ENCODE results near the gene EFR3B.
"Not testable (repeated sequence)": the region's sequence is repeated elsewhere in the genome, so short reads cannot be mapped to it uniquely, and the experiment has no call there.

Gene EFR3B

DNA sequence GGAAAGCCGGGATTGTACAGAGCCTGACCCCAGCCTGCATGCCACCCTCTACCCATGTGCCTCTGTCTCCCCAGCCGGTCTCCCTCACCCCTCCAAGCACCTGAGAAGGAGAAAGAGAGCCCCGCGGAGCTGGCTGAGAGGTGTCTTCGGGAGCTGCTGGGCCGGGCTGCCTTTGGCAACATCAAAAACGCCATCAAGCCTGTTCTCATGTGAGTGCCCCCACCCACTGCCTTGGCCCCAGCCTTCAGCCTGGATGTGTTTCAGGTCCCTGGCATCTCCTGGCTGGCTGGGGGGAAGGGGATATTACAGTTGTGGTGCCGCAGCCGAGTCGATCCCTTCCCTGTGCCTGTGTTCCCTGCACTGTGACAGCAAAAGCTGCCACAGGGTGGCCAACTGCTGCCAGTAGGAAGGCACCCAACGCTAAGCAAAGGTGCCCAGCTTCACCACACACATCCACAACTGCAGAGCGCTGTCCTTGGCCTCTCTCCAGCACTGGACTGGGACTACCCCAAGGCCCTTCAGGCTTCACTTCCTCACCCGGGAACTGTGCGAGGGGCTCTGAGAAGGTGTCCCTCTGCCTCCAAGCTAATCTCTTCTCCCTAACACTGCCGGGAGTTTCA is 88.1 kb downstream of the EFR3B start:
- peaks cover 20% of the 10 kb centered on the region for H3K27me3 ChIP-seq (ENCODE audit: control insufficient read depth, insufficient read depth, low read length)
- peaks cover 14% of the 10 kb centered on the region for H3K4me1 ChIP-seq (ENCODE audit: control insufficient read depth, insufficient read depth, low read length)
- H3K36me3 ChIP-seq (ENCODE audit: control insufficient read depth, insufficient read depth, low read length): no peaks in the 10 kb centered on the region; the same call in 1 of the 2 replicates
- H3K4me3 ChIP-seq (ENCODE audit: low read depth, low read length): no peak overlapping the region
- H3K9me3 ChIP-seq (ENCODE audit: control insufficient read depth, insufficient read depth, low read depth, low read length): no peaks in the 10 kb centered on the region
- H3K9ac ChIP-seq (ENCODE audit: low read length): no peak overlapping the region
- no peak overlapping the region for H3K27ac ChIP-seq (ENCODE audit: low read depth, low read length)

DNA sequence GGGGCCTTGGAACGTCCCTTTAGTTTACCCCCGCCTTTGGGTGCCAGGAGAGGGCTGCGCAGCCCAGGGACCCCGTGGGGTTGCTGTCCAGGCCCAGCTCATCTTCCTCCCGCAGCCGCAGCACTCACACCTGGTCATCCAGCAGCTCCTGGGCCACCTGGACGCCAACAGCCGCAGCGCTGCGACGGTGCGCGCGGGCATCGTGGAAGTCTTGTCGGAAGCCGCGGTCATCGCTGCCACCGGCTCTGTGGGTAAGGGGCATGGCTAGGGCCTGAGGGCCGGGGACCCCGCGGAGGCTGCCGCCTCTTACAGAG is 89.3 kb downstream of the EFR3B start:
- Histone ChIP-seq H3K27me3 (ENCODE audit: control insufficient read depth, insufficient read depth, low read length) (peaks cover 20% of the 10 kb centered on the region), H3K9ac (ENCODE audit: low read length) (no peak overlapping the region), H3K27ac (ENCODE audit: low read depth, low read length) (no peak overlapping the region), H3K4me1 (ENCODE audit: control insufficient read depth, insufficient read depth, low read length) (peaks cover 14% of the 10 kb centered on the region), H3K4me3 (ENCODE audit: low read depth, low read length) (peak overlapping the region; percentile 48), H3K36me3 (ENCODE audit: control insufficient read depth, insufficient read depth, low read length) (no peaks in the 10 kb centered on the region; the same call in 1 of the 2 replicates), H3K9me3 (ENCODE audit: control insufficient read depth, insufficient read depth, low read depth, low read length) (no peaks in the 10 kb centered on the region)

DNA sequence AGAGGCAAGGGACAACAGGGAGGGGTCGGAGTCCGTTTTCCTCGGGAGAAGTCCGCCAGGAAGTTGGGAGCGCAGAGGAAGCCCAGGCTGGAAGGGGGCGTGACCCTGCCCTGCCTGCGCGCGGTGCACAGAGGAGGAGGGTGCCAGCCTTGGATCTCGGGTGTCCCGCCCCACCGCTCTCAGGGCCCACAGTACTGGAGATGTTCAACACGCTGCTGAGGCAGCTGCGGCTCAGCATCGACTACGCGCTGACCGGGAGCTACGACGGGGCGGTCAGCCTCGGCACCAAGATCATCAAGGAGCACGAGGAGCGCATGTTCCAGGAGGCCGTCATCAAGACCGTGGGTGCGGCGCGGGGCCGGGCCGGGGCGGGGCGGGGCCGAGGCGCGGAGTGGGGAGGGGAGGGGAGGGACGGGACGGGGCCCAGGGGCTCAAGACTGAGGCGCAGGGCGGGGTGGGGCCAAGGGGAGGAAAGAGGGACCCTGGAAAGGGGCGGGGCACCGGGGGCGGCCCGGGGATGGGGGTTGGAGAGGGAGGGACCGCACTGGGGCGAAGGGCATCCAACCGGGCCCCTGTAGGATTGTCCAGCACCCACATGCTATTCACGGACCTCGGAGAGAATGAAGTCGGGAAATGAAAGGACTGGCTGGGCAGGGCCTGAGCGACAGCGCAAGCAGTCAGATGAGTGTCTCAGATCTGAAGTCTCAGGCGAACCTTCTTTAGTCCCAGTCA is 89.9 kb downstream of the EFR3B start:
- Histone ChIP-seq H3K36me3 (ENCODE audit: control insufficient read depth, insufficient read depth, low read length) (peaks cover under 1% of the 10 kb centered on the region; the same call in 1 of the 2 replicates), H3K27ac (ENCODE audit: low read depth, low read length) (no peak overlapping the region), H3K9ac (ENCODE audit: low read length) (peak overlapping the region; percentile 17), H3K9me3 (ENCODE audit: control insufficient read depth, insufficient read depth, low read depth, low read length) (no peaks in the 10 kb centered on the region), H3K27me3 (ENCODE audit: control insufficient read depth, insufficient read depth, low read length) (peaks cover 20% of the 10 kb centered on the region), H3K4me1 (ENCODE audit: control insufficient read depth, insufficient read depth, low read length) (peaks cover 14% of the 10 kb centered on the region), H3K4me3 (ENCODE audit: low read depth, low read length) (peak overlapping the region; percentile 48)

DNA sequence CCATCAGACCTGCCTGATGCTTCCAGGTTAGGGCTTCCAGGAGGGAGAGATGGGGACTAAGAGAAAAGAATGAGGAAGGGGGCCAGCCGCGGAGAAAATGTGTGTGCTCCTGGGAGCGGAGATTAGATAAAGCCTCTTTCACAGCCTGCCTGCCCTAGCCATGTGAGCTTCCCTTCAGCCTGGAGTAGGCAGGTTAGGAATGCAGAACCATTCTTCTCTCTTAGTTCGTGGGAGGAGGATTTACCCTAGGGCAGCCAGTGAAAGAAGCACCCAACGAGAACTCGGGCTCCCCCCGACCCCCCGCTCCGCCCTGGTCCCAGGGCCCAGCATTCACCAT is 90.4 kb downstream of the EFR3B start:
- no peak overlapping the region for H3K27ac ChIP-seq (ENCODE audit: low read depth, low read length)
- H3K36me3 ChIP-seq (ENCODE audit: control insufficient read depth, insufficient read depth, low read length): peaks cover 3% of the 10 kb centered on the region; the same call in 1 of the 2 replicates
- peaks cover 14% of the 10 kb centered on the region for H3K4me1 ChIP-seq (ENCODE audit: control insufficient read depth, insufficient read depth, low read length)
- peak overlapping the region; percentile 17 for H3K9ac ChIP-seq (ENCODE audit: low read length)
- H3K4me3 ChIP-seq (ENCODE audit: low read depth, low read length): peak overlapping the region; percentile 24; the same call in 1 of the 2 replicates
- H3K9me3 ChIP-seq (ENCODE audit: control insufficient read depth, insufficient read depth, low read depth, low read length): no peaks in the 10 kb centered on the region
- H3K27me3 ChIP-seq (ENCODE audit: control insufficient read depth, insufficient read depth, low read length): peaks cover 20% of the 10 kb centered on the region

DNA sequence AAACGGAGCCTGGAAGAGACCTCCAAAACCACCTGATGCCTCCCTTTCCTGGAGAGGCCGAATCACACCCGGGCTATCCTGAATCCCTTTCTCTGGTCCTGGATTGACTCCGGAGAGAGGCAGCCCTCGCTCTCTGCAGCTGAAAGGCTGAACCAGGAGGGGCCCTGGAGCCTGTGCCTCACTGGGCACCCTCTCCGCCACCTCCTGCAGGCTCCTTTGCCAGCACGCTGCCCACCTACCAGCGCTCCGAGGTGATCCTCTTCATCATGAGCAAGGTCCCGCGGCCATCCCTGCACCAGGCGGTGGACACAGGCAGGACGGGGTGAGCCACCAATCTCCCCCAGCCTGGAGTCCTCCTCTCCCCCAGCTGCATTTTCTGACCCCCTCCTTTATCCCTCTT is 90.8 kb downstream of the EFR3B start:
- Histone ChIP-seq H3K9me3 (ENCODE audit: control insufficient read depth, insufficient read depth, low read depth, low read length) (no peaks in the 10 kb centered on the region), H3K36me3 (ENCODE audit: control insufficient read depth, insufficient read depth, low read length) (peaks cover 3% of the 10 kb centered on the region; the same call in 1 of the 2 replicates), H3K27ac (ENCODE audit: low read depth, low read length) (no peak overlapping the region), H3K9ac (ENCODE audit: low read length) (no peak overlapping the region), H3K27me3 (ENCODE audit: control insufficient read depth, insufficient read depth, low read length) (peaks cover 20% of the 10 kb centered on the region), H3K4me3 (ENCODE audit: low read depth, low read length) (no peak overlapping the region), H3K4me1 (ENCODE audit: control insufficient read depth, insufficient read depth, low read length) (peaks cover 14% of the 10 kb centered on the region)

DNA sequence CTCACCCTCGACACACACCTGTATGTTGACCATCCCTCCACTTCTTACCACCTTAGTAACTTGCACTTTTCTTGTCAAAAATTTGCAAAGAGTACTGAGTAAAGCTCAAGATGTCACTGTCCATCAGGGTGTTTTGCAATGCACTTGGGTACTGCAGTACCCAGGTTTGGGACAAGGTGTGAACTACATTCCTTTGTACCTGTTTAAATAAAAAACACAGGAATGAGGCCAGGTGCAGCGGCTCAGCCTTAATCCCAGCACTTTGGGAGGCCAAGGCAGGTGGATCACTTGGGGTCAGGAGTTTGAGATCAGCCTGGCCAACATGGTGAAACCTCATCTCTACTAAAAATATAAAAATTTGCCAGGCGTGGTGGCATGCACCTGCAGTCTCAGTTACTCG is 98.7 kb downstream of the EFR3B start:
- H3K36me3 ChIP-seq (ENCODE audit: control insufficient read depth, insufficient read depth, low read length); H3K27me3 ChIP-seq (ENCODE audit: control insufficient read depth, insufficient read depth, low read length); H3K27ac ChIP-seq (ENCODE audit: low read depth, low read length); H3K4me1 ChIP-seq (ENCODE audit: control insufficient read depth, insufficient read depth, low read length); H3K9ac ChIP-seq (ENCODE audit: low read length); H3K4me3 ChIP-seq (ENCODE audit: low read depth, low read length); H3K9me3 ChIP-seq (ENCODE audit: control insufficient read depth, insufficient read depth, low read depth, low read length): not testable (repeated sequence)

DNA sequence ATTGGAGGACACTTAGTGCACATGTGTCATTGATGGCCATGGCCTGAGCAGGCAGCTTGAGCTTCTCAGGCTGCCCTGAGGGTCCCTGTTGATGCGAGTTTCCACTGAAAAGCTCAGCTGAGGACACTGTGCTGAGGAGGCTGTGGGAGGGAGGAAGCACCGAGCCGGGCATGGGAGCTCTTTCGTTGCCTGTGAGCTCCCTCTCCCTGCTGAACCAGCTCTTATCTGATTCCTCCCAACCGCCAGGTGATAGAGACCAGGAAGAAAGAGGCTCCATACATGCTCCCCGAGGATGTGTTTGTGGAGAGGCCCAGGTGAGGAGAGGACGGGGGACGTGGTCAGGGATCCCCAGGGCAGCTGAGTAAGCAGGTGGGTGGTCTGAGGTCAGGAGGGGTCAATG is 99.2 kb downstream of the EFR3B start:
- Histone ChIP-seq H3K27ac (ENCODE audit: low read depth, low read length) (no peak overlapping the region), H3K9ac (ENCODE audit: low read length) (no peak overlapping the region), H3K9me3 (ENCODE audit: control insufficient read depth, insufficient read depth, low read depth, low read length) (no peaks in the 10 kb centered on the region), H3K27me3 (ENCODE audit: control insufficient read depth, insufficient read depth, low read length) (no peaks in the 10 kb centered on the region), H3K4me1 (ENCODE audit: control insufficient read depth, insufficient read depth, low read length) (no peaks in the 10 kb centered on the region), H3K4me3 (ENCODE audit: low read depth, low read length) (no peak overlapping the region), H3K36me3 (ENCODE audit: control insufficient read depth, insufficient read depth, low read length) (peaks cover 9% of the 10 kb centered on the region; the same call in 1 of the 2 replicates)

DNA sequence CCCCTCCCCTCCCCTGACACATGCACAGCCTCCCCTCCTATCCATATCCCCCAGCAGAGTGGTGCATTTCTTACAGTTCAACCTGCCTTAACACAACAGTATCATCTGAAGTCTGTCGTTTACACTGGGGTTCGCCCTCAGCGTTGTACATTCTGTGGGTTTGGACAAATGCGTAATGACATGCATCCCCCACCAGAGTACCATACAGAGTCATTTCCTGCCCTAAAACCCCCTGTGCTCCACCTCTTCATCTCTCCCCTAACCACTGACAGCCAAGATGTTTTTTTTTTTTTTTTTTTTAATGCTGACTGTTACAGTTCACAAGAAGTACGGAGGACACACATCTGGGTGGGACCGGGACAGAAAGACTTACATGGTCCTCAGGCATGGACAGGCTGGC is 103.9 kb downstream of the EFR3B start:
- Histone ChIP-seq H3K27me3 (ENCODE audit: control insufficient read depth, insufficient read depth, low read length) (no peaks in the 10 kb centered on the region), H3K9ac (ENCODE audit: low read length) (no peak overlapping the region), H3K4me1 (ENCODE audit: control insufficient read depth, insufficient read depth, low read length) (no peaks in the 10 kb centered on the region), H3K27ac (ENCODE audit: low read depth, low read length) (no peak overlapping the region), H3K4me3 (ENCODE audit: low read depth, low read length) (no peak overlapping the region), H3K36me3 (ENCODE audit: control insufficient read depth, insufficient read depth, low read length) (peaks cover 6% of the 10 kb centered on the region; the same call in 1 of the 2 replicates), H3K9me3 (ENCODE audit: control insufficient read depth, insufficient read depth, low read depth, low read length) (no peaks in the 10 kb centered on the region)

DNA sequence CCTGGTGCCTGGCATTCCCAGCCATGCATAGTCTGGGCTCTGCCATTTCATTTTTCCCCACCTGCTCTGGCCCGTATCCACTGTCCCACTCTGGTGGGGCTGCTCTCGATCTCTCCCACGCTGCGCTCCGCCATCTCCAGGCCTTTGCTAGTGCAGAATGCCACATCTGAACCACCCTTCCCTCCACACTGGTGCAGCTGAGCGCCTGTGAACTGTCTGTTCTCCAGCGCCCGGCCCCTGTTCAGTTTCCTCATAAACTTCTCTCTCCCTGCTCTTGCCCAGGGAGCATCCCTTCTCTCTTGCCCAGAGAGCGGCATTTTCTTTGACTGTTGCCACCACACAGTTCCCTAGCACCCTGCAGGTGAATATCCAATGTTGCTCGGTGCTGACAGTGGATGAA is 105.0 kb downstream of the EFR3B start:
- no peak overlapping the region for H3K4me3 ChIP-seq (ENCODE audit: low read depth, low read length)
- peaks cover 6% of the 10 kb centered on the region; the same call in 1 of the 2 replicates for H3K36me3 ChIP-seq (ENCODE audit: control insufficient read depth, insufficient read depth, low read length)
- H3K27me3 ChIP-seq (ENCODE audit: control insufficient read depth, insufficient read depth, low read length): no peaks in the 10 kb centered on the region
- H3K9me3 ChIP-seq (ENCODE audit: control insufficient read depth, insufficient read depth, low read depth, low read length): no peaks in the 10 kb centered on the region
- H3K27ac ChIP-seq (ENCODE audit: low read depth, low read length): no peak overlapping the region
- H3K9ac ChIP-seq (ENCODE audit: low read length): no peak overlapping the region
- H3K4me1 ChIP-seq (ENCODE audit: control insufficient read depth, insufficient read depth, low read length): no peaks in the 10 kb centered on the region

DNA sequence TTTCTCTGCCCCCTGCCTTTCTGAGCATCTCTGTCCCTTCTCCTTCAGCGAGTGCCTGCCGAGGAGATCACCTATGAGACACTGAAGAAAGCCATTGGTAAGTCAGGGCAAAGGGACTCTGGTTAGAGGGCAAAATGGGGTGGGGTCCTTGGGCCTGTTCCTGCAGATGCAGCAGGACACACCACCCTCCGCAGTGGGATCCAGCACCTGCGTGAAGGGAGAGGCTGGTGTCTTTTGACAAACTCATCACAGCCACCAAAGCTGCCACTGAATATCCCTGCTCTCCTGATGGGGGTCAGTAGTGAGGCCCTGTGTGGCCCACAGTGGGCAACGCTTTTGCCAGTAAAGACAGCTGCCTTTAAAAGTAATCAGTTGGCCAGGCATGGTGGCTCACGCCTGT is 107.8 kb downstream of the EFR3B start:
- H3K4me1 ChIP-seq (ENCODE audit: control insufficient read depth, insufficient read depth, low read length): no peaks in the 10 kb centered on the region
- no peak overlapping the region for H3K4me3 ChIP-seq (ENCODE audit: low read depth, low read length)
- H3K9ac ChIP-seq (ENCODE audit: low read length): no peak overlapping the region
- peaks cover 6% of the 10 kb centered on the region; the same call in 1 of the 2 replicates for H3K36me3 ChIP-seq (ENCODE audit: control insufficient read depth, insufficient read depth, low read length)
- H3K27me3 ChIP-seq (ENCODE audit: control insufficient read depth, insufficient read depth, low read length): no peaks in the 10 kb centered on the region
- no peak overlapping the region for H3K27ac ChIP-seq (ENCODE audit: low read depth, low read length)
- no peaks in the 10 kb centered on the region for H3K9me3 ChIP-seq (ENCODE audit: control insufficient read depth, insufficient read depth, low read depth, low read length)

DNA sequence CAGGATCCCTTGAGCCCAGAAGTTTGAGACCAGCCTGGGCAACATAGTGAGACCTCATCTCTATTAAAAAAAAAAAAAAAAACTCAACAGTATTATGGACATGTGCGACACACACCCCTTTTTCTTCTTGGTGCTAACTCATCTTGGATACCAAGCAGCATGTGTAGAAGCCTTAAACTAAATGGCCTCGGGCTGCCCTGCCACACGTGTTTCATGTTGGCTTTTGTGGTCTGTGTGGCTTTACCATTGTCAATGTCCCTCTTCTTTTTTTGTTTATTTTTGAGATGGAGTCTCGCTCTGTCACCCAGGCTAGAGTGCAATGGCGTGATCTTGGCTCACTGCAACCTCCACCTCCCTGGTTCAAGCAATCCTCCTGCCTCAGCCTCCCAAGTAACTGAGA is 109.1 kb downstream of the EFR3B start:
- not testable (repeated sequence) for H3K9ac ChIP-seq (ENCODE audit: low read length); H3K27me3 ChIP-seq (ENCODE audit: control insufficient read depth, insufficient read depth, low read length); H3K4me3 ChIP-seq (ENCODE audit: low read depth, low read length); H3K4me1 ChIP-seq (ENCODE audit: control insufficient read depth, insufficient read depth, low read length); H3K36me3 ChIP-seq (ENCODE audit: control insufficient read depth, insufficient read depth, low read length); H3K9me3 ChIP-seq (ENCODE audit: control insufficient read depth, insufficient read depth, low read depth, low read length); H3K27ac ChIP-seq (ENCODE audit: low read depth, low read length)

Data from HUES6 (cell line).